ENCODE data around the gene USP48. TPM values are rescaled to one million over a fixed set of nuclear protein-coding genes. Genes with fewer than 3 reads are reported as not detected.

The USP48 gene
- total RNA-seq, 1 donor from 2014 or later, result 86.5 TPM

DNA sequence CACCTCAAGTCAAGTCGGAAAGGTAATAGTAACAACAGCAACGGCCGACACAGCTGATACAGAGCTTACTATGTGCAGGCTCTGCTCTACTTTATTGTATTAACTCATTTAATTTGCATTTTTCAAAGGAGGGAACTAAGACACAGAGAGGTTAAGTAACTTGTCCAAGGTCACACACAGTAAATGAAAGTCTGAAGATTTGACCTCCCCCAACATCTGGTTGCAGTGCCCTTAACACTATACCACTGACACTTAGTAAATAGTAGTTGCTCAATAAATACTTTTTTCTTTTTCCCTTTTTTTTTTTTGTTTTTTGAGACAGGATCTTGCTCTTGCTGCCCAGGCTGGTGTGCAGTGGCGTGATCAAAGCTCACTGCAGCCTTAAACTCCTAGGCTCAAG, 153.0 kb downstream of the USP48 start:
- Mint-ChIP-seq H3K27me3 (ENCODE audit: low read depth) (peaks cover 7% of the 10 kb centered on the region), H3K4me3 (no peak overlapping the region), H3K4me1 (peaks cover 10% of the 10 kb centered on the region), H3K36me3 (no peaks in the 10 kb centered on the region), H3K9me3 (no peaks in the 10 kb centered on the region), H3K27ac (no peak overlapping the region)
- TF ChIP-seq, protein P1, sequence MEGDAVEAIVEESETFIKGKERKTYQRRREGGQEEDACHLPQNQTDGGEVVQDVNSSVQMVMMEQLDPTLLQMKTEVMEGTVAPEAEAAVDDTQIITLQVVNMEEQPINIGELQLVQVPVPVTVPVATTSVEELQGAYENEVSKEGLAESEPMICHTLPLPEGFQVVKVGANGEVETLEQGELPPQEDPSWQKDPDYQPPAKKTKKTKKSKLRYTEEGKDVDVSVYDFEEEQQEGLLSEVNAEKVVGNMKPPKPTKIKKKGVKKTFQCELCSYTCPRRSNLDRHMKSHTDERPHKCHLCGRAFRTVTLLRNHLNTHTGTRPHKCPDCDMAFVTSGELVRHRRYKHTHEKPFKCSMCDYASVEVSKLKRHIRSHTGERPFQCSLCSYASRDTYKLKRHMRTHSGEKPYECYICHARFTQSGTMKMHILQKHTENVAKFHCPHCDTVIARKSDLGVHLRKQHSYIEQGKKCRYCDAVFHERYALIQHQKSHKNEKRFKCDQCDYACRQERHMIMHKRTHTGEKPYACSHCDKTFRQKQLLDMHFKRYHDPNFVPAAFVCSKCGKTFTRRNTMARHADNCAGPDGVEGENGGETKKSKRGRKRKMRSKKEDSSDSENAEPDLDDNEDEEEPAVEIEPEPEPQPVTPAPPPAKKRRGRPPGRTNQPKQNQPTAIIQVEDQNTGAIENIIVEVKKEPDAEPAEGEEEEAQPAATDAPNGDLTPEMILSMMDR (IDR thresholded peaks at IDR 0.05; ENCODE audit: unreplicated experiment), result no peak
- DNase-seq (ENCODE audit: low spot score in 2 of 2, unreplicated experiment in 2 of 2), result no peak

- H3K27ac Mint-ChIP-seq, result no peak overlapping the region
- peaks cover 3% of the 10 kb centered on the region for H3K27me3 Mint-ChIP-seq (ENCODE audit: low read depth)
Observed at GRCh38 chr1:21628798-21629393, 154.1 kb downstream of the USP48 start.

More at GRCh38 chr1:21628798-21629393, 154.1 kb downstream of the USP48 start:
- Mint-ChIP-seq H3K9me3 (no peaks in the 10 kb centered on the region), H3K4me3 (no peak overlapping the region), H3K36me3 (no peaks in the 10 kb centered on the region), H3K4me1 (peaks cover 12% of the 10 kb centered on the region)
- DNase-seq (ENCODE audit: low spot score in 2 of 2, unreplicated experiment in 2 of 2), result no peak
- TF ChIP-seq, protein P1 (IDR thresholded peaks at IDR 0.05; ENCODE audit: unreplicated experiment), result no peak

Other genes with a start within 250 kb of the USP48 start
- gene RAP1GAP, start 113.8 kb downstream of the USP48 start, total RNA-seq, result 7.1 to 10.2 TPM (median 8.0 TPM) in 3 replicates
- 0.75 to 1.1 TPM (median 1.0 TPM) in 3 replicates for gene LDLRAD2, start 29.1 kb upstream of the USP48 start, total RNA-seq
- 221 to 226 TPM (median 221 TPM) in 3 replicates for gene HSPG2, start 154.2 kb upstream of the USP48 start, total RNA-seq
- not detected in 3 replicates for gene CELA3B, start 193.9 kb upstream of the USP48 start, total RNA-seq
- not detected in 3 replicates for gene CELA3A, start 218.5 kb upstream of the USP48 start, total RNA-seq

Data from mesothelial cell of epicardium (in vitro differentiated cells).